ENCODE results near the gene KCNMA1. TPM values are rescaled to one million over a fixed set of nuclear protein-coding genes. Genes with fewer than 3 reads are reported as not detected.

KCNMA1 gene
- total RNA-seq, 2 donors from 2014 or later = 23.2 to 44.5 TPM

GRCh38 chr10:77546042-77546441, 91.6 kb downstream of the KCNMA1 start:
- no peak for DNase-seq
- intact Hi-C loops (cut with DNase I) = no loop called here
- Histone ChIP-seq H3K9ac (ENCODE audit: low read depth in 2 of 2, low read length in 2 of 2) (no peak overlapping the region), H3K4me1 (no peaks in the 10 kb centered on the region), H3K36me3 (no peaks in the 10 kb centered on the region), H3K27me3 (no peaks in the 10 kb centered on the region), H3K4me3 (no peak overlapping the region), H3K9me3 (no peaks in the 10 kb centered on the region), H3K27ac (no peak overlapping the region)
- no peak for TF ChIP-seq CTCF (IDR thresholded peaks at IDR 0.05)

GRCh38 chr10:77545585-77545984, 92.0 kb downstream of the KCNMA1 start:
- H3K9me3 ChIP-seq = no peaks in the 10 kb centered on the region
- no peak for DNase-seq
- intact Hi-C loops (cut with DNase I) = no loop called here
- no peaks in the 10 kb centered on the region for H3K36me3 ChIP-seq
- no peak for TF ChIP-seq CTCF (IDR thresholded peaks at IDR 0.05)
- H3K9ac ChIP-seq (ENCODE audit: low read depth in 2 of 2, low read length in 2 of 2) = no peak overlapping the region
- H3K4me1 ChIP-seq = no peaks in the 10 kb centered on the region
- H3K27me3 ChIP-seq = no peaks in the 10 kb centered on the region
- no peak overlapping the region for H3K27ac ChIP-seq
- no peak overlapping the region for H3K4me3 ChIP-seq

- no peaks in the 10 kb centered on the region for H3K9me3 ChIP-seq
- H3K36me3 ChIP-seq = no peaks in the 10 kb centered on the region
- no peak for DNase-seq
- H3K4me3 ChIP-seq = no peak overlapping the region
- no peaks in the 10 kb centered on the region for H3K4me1 ChIP-seq
- no peak overlapping the region for H3K27ac ChIP-seq
- intact Hi-C loops (cut with DNase I) = no loop called here
- no peaks in the 10 kb centered on the region for H3K27me3 ChIP-seq
- TF ChIP-seq CTCF (IDR thresholded peaks at IDR 0.05) = no peak
- H3K9ac ChIP-seq (ENCODE audit: low read depth in 2 of 2, low read length in 2 of 2) = no peak overlapping the region
Measured at GRCh38 chr10:77544617-77545016, 93.0 kb downstream of the KCNMA1 start.

- Histone ChIP-seq H3K9ac (ENCODE audit: low read depth in 2 of 2, low read length in 2 of 2) (no peak overlapping the region), H3K4me3 (no peak overlapping the region), H3K4me1 (no peaks in the 10 kb centered on the region), H3K27ac (no peak overlapping the region), H3K9me3 (no peaks in the 10 kb centered on the region), H3K36me3 (no peaks in the 10 kb centered on the region), H3K27me3 (no peaks in the 10 kb centered on the region)
- intact Hi-C loops (cut with DNase I) = no loop called here
- TF ChIP-seq CTCF (IDR thresholded peaks at IDR 0.05) = no peak
- no peak for DNase-seq
Measured at GRCh38 chr10:77542710-77543259, 94.8 kb downstream of the KCNMA1 start.

- Histone ChIP-seq H3K4me3 (no peak overlapping the region), H3K27ac (no peak overlapping the region), H3K4me1 (no peaks in the 10 kb centered on the region), H3K9ac (ENCODE audit: low read depth in 2 of 2, low read length in 2 of 2) (no peak overlapping the region), H3K36me3 (no peaks in the 10 kb centered on the region), H3K27me3 (no peaks in the 10 kb centered on the region), H3K9me3 (no peaks in the 10 kb centered on the region)
- TF ChIP-seq CTCF (IDR thresholded peaks at IDR 0.05) = no peak
- intact Hi-C loops (cut with DNase I) = no loop called here
- no peak for DNase-seq
Measured at GRCh38 chr10:77541944-77542343, 95.7 kb downstream of the KCNMA1 start.
